Cardiac fibroblast (primary cell): ENCODE measurements around the gene ZNF597.

Experiments used
- DNase-seq, 2 donors: peaks; one replicate each; pipeline versions ENCODE4 v3.0.0 to v3.0.0-alpha.2; 2010; ENCODE audit warnings: low read depth in 2 of 2
- H3K4me3 ChIP-seq, 2 donors: replicated peaks in 1 of 2; 1 replicate in 1 of 2; 2 replicates in 1 of 2; pipeline ENCODE4 v1.5.1; 2011; ENCODE audit warnings: low read depth in 2 of 2, low read length in 2 of 2, mild to moderate bottlenecking in 2 of 2, moderate library complexity in 1 of 2
- TF ChIP-seq, protein P1 (sequence below): IDR thresholded peaks from one replicate; pipeline ENCODE4 v1.5.1; 2011; ENCODE audit warnings: low read depth, mild to moderate bottlenecking, low read length, inconsistent platforms

ZNF597 gene

DNA sequence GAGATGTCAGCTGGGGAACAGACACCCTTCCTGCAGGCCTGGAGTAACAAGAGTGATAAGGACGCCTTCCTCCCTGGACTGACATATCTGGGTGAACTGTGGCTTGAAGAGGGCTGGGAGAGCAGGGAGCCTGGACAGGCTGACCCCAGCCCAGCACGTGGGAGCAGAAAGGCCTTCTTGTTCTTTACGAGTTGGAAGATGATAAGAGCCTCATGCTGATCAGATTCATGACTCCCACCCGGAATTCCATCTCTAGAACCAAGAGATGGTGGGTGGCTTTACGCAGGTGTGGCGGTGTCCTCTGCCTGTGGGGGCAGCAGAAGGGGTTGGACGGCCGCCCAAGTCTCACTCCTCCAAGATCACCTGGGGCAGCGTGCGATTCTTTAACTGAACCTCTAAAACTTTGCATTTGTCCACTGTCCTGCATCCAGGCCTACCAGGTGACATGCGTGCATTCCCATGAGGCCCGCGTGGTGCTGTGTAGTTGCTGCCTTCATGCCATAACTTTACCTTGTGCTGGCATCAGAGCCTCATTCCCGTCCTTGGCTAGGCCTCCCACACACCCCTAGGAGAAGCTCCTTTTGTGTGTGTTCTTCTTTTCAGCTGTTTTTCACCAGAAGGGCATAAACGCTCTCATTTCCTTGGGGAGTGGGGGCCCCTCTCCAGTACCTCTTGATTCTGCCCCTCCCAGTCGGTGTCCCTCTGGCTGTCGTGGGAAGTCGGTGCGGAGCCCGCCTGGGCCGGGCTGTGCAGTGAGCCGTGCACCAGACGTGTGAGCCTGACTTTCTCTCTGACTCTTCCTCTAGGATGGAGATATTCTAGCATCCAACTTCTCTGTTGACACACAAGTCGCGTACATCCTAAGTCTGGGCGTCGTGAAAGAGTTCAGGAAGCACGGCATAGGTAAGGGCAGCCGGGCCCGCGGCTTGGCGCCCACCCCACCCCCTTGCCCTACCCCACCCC, 38.7 kb upstream of the ZNF597 start:
- no peak for DNase-seq
- TF ChIP-seq, protein P1, sequence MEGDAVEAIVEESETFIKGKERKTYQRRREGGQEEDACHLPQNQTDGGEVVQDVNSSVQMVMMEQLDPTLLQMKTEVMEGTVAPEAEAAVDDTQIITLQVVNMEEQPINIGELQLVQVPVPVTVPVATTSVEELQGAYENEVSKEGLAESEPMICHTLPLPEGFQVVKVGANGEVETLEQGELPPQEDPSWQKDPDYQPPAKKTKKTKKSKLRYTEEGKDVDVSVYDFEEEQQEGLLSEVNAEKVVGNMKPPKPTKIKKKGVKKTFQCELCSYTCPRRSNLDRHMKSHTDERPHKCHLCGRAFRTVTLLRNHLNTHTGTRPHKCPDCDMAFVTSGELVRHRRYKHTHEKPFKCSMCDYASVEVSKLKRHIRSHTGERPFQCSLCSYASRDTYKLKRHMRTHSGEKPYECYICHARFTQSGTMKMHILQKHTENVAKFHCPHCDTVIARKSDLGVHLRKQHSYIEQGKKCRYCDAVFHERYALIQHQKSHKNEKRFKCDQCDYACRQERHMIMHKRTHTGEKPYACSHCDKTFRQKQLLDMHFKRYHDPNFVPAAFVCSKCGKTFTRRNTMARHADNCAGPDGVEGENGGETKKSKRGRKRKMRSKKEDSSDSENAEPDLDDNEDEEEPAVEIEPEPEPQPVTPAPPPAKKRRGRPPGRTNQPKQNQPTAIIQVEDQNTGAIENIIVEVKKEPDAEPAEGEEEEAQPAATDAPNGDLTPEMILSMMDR, result no peak
- H3K4me3 ChIP-seq, result no peak overlapping the region

DNA sequence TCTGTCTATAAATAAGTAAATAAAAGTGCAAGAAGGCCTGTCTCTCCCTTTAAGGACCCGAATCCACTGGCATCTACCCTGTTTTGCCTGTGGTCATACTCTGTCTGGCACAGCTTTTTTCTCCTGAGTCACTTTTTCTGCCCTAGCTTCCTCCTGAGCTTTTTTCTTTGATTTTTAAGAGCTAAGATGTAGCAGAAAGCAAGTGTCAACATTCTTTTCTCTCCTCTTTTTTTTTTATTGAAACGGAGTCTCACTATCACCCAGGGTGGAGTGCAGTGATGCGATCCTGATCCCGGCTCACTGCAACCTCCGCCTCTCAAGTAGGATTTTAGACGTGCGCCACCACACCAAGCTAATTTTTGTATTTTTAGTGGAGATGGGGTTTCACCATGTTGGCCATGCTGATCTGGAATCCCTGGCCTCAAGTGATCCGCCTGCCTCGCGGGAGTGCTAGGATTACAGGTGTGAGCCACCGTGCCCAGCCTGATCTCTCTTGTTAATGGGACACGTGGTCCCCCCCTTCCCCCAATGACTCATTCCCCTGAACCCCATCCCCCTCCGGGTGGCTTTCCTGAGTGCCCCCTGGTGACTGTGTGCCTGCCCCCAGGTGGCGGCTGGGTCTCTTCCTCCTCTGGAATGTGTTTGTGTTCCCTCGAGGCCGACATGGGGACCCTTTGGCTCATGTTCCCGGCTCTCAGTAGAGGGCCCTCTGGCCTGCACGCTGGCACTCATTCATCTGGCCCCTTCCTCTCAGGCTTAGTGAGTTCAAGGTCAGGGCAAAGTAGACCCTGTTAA, 37.8 kb upstream of the ZNF597 start:
- DNase-seq, result no peak
- TF ChIP-seq, protein P1, result no peak
- H3K4me3 ChIP-seq, result no peak overlapping the region

DNA sequence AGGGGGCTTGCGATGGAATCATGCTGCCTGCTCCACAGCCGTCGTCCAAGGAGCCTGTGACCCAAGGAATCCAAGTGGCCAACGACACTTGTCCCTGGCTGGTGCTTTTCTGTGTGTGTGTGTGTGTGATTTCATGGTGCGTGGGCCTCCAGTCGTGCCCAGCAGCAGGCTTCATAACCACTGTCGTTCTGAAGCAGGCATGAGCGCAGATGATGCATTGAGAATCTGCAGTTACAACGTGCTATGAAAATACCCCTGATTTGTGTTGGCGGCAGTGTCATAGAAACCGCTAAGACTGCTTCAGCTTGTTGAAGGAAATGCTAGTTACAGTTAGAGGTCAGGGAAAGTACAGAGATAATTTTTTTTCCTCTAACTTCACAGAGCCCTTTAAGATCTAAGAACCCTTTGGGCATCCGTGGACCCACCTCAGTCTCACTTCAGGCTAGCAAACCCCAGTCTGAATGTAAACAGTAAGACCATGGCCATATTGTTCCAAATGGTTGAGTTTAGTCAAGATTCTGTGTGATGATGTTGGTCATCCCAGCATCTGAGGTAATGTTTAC, 36.4 kb upstream of the ZNF597 start:
- TF ChIP-seq, protein P1, result no peak
- no peak overlapping the region for H3K4me3 ChIP-seq
- no peak for DNase-seq

DNA sequence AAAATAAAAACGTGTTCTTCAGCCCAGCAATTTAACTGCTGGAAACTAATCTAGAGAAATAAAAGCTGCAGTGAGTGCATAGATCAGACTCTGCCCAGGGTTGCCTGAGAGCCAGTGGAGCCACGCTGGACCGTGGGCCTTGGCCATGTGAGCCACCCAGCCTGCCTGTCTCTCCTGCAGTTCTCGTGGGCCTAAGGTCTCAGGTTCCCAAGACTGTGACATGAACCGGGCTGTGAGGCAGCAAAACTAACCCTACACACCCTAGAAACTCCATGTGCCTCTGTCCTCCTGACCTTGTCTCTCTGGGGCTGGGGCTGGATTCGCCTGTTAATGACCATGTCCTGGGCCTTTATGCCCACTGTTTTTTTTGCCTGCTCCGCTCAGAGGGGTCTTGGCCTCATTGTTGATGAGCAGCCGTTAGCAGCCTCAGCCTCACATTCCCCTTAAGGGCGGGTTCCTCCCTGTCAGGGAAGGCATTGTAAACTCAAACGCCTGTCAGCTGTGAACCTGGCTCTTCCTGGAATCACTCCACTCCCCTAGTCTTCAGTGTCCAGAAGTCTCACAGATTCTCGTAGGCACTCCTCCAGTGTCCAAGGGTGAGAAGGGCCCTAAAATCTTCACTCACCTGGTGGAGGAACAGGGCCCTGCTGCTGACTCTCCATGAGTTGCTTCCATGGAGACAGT, 35.1 kb upstream of the ZNF597 start:
- TF ChIP-seq, protein P1, result no peak
- no peak for DNase-seq
- H3K4me3 ChIP-seq, result no peak overlapping the region

DNA sequence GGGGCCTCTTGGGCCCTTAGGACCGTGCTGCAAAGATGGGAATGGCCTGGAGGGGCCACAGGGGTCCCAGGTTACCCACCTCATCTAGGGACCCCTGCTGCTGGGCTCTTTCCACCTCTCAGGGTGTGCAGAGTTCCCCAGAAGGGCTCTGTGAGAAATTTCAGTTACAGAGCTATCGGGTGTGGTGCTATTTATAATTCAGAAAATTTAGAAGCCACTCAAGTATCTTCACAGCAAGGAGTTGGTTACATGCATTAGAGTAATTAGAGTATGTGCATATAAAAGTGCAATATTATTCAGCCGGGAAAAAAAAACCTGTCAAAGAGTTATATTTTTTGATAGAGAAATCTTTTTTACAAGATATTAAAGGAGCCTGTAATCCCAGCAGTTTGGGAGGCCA, 33.1 kb upstream of the ZNF597 start:
- DNase-seq, result no peak
- H3K4me3 ChIP-seq, result no peak overlapping the region
- TF ChIP-seq, protein P1, result no peak
